Natural killer cell treated with Interleukin-12 subunit alpha and Interleukin-12 subunit beta and Interleukin-15 and Interleukin-18, amount 100 ng/mL, for 72 hours (primary cell): ENCODE data around the gene PCED1B. TPM values are rescaled to one million over a fixed set of nuclear protein-coding genes. Genes with fewer than 3 reads are reported as not detected.

Experiments
- ATAC-seq, 2 donors: fragments of 150-1000 bp; cut with Tn5 transposase in 1 of 2; sonication (Bioruptor Pico), chemical (Tn5 transposase) in 1 of 2; 2 replicates each; pipeline ENCODE4 v1.10.0; 2021
- DNase-seq: peaks from one replicate; pipeline ENCODE4 v3.0.0; 2022; ENCODE audit warnings: low spot score
- H3K27ac Mint-ChIP-seq, 2 donors: 1 replicate in 1 of 2; 2 replicates in 1 of 2; pipeline ENCODE4 v1.8.0; 2022; ENCODE audit warnings: mixed read lengths in 2 of 2, mild to moderate bottlenecking in 1 of 2, moderate library complexity in 1 of 2
- H3K27me3 Mint-ChIP-seq, 2 donors: 1 replicate in 1 of 2; 2 replicates in 1 of 2; pipeline ENCODE4 v1.8.0; 2022; ENCODE audit warnings: mixed read lengths in 2 of 2
- H3K36me3 Mint-ChIP-seq: one replicate; pipeline ENCODE4 v1.8.0; 2022; ENCODE audit warnings: mixed read lengths
- H3K4me1 Mint-ChIP-seq, 2 donors: 1 replicate in 1 of 2; 2 replicates in 1 of 2; pipeline ENCODE4 v1.8.0; 2022; ENCODE audit warnings: low read depth in 2 of 2, mixed read lengths in 2 of 2, mild to moderate bottlenecking in 1 of 2
- H3K4me3 Mint-ChIP-seq: one replicate; pipeline ENCODE4 v1.8.0; 2022; ENCODE audit warnings: mixed read lengths
- H3K9me3 Mint-ChIP-seq: 2 replicates; pipeline ENCODE4 v1.8.0; 2022; ENCODE audit warnings: mixed read lengths
- total RNA-seq, 2 donors: library from RNA; stranded (reverse); gene quantifications; one replicate each; pipeline ENCODE4 v1.2.3, GENCODE V29; 2022

Gene PCED1B
- total RNA-seq, 2 donors from 2014 or later, result 39.5 to 41.2 TPM

DNA sequence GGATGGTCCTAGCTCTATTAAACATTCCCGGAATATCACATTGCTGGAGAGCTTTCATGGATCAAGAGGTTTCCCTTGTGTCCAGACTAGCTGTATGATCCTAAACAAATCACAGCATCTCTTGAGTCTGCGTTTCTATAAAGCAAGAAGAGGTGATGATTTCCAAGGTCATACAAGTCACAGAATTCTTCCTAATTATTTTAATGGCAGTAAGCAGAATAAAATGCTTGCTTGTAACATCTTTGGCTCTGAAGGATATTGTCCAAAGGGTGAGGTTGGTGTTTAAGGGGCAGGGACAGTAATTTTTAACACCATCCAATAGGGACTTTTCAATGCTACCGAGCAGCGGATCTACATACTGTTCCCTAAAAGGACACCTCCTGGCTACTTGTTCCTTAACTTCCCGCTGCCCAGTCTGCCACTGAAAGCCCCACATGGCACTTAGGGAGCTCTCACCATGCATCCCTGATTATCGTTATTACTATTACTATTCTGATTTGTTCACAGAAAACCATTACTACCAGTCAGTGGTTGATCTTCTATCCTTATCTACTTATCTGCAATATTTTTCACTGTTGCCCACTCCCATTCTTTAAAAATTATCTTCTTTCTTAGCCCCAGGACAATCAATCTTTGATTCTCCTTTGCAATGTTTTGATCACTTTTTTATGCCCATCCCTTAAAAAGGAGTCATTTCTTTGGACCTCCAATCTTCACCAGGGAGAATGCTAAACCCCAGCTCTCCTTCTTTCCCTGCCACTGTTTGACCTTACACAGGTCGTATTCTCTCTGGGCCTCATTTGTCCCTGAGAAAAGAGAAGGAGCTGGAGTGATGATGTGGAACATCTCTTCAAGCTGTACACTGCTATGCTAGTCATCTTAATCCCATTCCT, 4.0 kb upstream of the PCED1B start:
- Mint-ChIP-seq H3K4me1 (peaks cover 17 to 18% of the 10 kb centered on the region in 2 donors), H3K9me3 (no peaks in the 10 kb centered on the region), H3K4me3 (no peak overlapping the region), H3K27ac (no peak overlapping the region), H3K36me3 (no peaks in the 10 kb centered on the region), H3K27me3 (no peaks in the 10 kb centered on the region)
- ATAC-seq (no peak), DNase-seq (no peak)

DNA sequence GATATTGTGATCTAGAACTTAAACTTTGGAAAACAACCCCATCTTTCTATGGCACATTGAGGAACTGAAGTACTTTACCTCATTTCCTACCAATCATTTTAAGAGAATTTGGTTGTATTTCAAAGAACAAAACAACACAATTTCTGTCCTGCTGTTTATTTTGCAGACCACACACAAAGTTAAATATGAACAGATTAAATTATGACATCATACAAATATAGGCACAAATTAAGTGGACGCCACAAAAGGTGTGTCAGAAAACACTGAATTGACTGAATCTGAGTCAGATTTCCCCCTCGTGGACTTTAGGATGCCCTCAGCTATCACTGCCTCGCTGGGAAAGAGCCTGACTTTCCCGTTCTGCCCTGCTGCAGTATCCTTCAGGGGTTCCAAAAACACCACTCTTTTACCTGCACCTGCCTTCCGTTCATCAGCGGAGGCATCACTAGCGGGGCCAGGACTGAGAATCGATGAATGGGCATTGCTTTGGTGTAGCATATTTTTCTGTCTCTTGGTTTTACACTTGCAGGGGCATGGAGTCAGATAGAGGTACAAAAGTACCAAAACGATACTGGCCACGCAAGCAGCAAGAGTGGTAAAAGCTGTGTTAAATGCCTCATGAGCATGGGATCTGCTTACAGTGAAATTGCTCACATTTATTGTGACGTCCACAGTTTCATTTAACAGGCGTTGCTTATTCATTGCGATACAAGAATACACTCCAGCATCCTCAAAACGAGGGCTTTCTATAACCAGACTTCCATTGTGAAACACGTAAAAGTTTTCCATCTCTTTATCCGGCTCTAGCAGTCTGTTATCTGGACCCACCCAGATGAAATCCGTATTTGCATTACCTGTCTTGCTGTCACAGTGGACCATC, 2.0 kb upstream of the PCED1B start:
- no peak for ATAC-seq
- peak overlapping the region; percentile 99 for H3K4me3 Mint-ChIP-seq
- no peaks in the 10 kb centered on the region for H3K27me3 Mint-ChIP-seq
- peaks cover 27 to 37% of the 10 kb centered on the region in 2 donors for H3K4me1 Mint-ChIP-seq
- no peak overlapping the region for H3K27ac Mint-ChIP-seq
- no peaks in the 10 kb centered on the region for H3K36me3 Mint-ChIP-seq
- DNase-seq, result no peak
- H3K9me3 Mint-ChIP-seq, result no peaks in the 10 kb centered on the region

DNA sequence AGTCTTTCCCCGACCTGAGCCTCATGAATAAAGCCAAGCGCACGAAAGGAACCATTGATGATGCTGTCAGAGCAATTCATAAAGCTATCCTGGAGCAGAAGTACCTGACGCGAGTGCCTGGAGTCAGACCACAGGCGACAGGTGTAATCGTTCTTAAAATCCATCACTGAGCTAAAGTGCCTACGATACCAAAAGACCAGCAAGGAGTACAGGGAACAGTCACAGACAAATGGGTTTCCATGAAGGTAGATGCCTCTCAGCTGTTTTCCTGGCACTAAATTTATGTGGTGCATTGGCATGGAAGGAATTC, 1.4 kb upstream of the PCED1B start:
- Mint-ChIP-seq H3K27me3 (no peaks in the 10 kb centered on the region), H3K36me3 (no peaks in the 10 kb centered on the region), H3K9me3 (no peaks in the 10 kb centered on the region), H3K27ac (no peak overlapping the region), H3K4me3 (peak overlapping the region; percentile 99), H3K4me1 (peaks cover 32 to 43% of the 10 kb centered on the region in 2 donors)
- DNase-seq (no peak), ATAC-seq (no peak)

DNA sequence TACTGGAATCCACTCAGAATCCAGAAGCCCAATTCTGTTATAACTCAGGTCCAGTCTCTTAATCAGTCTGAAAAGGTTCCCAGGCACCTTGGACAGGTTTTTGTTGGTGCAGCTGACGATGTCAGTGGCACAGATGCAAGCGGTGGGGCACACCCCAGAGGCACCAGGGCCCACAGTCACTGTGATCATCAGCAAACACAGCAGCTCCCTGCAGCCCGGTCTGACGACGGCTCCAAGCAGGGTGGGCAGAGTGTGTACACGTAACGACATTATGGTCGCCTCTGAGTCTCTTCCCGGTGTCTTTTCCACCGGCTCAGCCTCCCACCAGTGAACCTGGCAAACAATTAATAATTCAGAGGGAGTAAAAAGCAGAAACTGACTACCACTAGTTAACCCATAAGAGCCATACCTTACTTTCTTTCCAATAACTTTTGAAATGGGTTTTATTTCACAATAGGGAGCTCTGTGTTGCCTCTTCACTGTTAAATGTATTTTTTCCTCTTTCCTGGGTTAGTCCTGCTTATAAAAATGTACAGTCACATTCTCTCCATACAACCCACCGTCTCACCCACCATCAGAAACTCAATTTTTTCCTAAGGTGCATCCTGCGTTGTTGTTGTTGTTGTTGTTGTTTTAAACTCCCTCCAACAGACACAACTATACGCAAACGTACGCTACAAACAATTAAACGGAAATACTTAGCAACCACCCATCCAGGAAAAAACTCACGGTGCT, 521 bp upstream of the PCED1B start:
- Mint-ChIP-seq H3K4me1 (peaks cover 40 to 51% of the 10 kb centered on the region in 2 donors), H3K9me3 (no peaks in the 10 kb centered on the region), H3K4me3 (peak overlapping the region; percentile 99), H3K27me3 (no peaks in the 10 kb centered on the region), H3K27ac (peak overlapping the region; percentile 86), H3K36me3 (no peaks in the 10 kb centered on the region)
- ATAC-seq (peak in 1 of 2 donors; percentile 56), DNase-seq (no peak)

DNA sequence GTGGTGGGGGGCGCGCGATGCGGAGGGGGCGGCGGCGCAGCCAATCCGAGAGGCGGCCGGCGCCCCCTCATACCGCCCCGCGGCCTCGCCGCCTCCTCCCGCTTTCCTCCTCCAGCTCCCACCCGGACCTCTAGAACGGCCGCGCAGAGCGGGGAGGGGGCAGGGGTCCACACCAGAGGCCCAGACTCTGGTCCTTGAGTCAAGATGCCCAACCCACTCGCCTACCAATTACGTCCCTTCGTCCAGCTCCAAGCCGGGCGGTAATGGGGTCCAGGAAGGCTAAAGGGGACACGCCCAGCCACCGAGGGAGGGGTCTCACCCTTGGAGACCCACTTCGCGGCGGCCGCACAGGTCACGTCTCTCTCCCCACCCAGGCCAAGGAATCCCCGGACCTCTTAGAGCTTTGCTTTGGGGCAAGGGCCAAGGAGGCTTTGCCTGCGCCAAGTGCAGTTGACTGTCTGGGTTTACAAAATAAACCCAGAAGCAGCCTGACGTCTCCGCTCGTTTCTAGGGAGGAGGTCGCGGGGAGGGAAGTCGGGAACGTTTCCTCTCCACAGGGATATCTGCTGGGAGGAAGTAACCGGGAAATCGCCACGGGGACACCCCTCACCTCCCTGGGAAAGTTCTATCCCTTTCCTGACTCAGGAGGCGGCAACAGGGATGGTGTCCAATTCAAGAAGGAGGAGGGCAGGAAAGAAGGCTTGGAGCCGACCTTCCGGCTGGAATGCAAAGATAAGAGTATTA, 732 bp downstream of the PCED1B start:
- Mint-ChIP-seq H3K9me3 (no peaks in the 10 kb centered on the region), H3K4me1 (peaks cover 51 to 64% of the 10 kb centered on the region in 2 donors)

DNA sequence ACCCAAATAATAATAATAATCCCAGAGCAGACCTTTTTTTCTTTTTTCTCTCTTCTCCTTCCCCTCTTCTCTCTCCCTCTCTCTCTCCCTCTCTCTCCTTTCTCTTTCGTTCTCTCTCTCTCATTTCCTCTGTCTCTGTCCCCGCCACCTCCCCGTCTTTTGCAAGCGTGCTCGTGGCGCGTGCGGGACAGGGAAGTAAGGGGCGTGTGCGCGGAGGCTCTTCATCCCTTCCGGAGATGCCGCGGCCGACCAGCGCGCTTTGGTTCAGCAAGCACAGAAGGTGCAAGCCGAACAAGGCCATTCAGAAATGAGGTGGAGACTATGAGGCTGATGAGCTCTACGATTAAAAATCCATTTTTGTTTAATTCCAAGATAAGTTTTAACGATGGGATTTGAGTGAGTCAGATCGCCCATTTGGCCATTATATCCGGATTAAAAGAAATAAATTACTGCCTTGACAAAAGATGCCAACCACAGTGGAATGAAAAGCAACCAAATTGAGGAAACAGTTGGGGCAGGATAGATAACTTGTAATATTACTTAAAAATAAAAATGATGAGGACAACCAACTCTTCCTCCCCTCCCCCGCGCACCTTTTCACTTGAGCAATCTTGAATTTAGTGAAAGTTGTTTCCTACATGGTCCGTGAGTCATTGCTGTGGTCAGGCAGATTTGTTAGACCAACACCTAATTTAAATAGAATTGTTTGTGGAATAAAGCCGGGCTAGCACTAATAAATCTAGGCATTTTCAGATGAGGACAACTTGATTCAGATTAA, 1.5 kb downstream of the PCED1B start:
- peak; percentile 86 for DNase-seq
- peak overlapping the region; percentile 97 for H3K4me3 Mint-ChIP-seq
- ATAC-seq, result peak; percentile 76 to 86
- no peaks in the 10 kb centered on the region for H3K36me3 Mint-ChIP-seq
- H3K4me1 Mint-ChIP-seq, result peaks cover 55 to 71% of the 10 kb centered on the region in 2 donors
- no peaks in the 10 kb centered on the region for H3K27me3 Mint-ChIP-seq
- H3K9me3 Mint-ChIP-seq, result no peaks in the 10 kb centered on the region
- peak overlapping the region; percentile 86 to 91 for H3K27ac Mint-ChIP-seq

More for the DNA sequence above, 732 bp downstream of the PCED1B start:
- H3K36me3 Mint-ChIP-seq, result no peaks in the 10 kb centered on the region
- no peaks in the 10 kb centered on the region for H3K27me3 Mint-ChIP-seq
- peak; percentile 49 to 59 for ATAC-seq
- DNase-seq, result no peak
- peak overlapping the region; percentile 97 for H3K4me3 Mint-ChIP-seq
- peak overlapping the region; percentile 86 to 91 for H3K27ac Mint-ChIP-seq

DNA sequence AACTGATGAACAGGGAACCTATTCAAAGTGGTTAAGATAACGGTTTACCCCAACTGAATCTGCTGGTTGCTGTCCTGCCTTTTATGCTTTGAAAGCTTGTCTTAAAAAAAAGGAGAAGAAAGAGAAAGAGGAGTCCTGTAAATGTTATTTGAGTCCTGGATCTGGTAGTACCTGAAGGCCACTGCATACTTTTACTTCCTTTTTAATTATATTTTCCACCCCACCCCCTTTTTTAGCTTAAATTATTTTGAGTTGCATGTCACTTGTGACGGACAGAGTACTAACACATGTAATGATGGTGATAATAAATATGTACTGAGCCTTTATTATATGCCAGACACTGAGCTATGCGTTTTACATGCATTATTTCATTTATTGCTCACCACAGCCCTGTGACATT, 2.9 kb downstream of the PCED1B start:
- H3K4me1 Mint-ChIP-seq, result peaks cover 54 to 66% of the 10 kb centered on the region in 2 donors
- ATAC-seq (no peak), DNase-seq (no peak)
- no peaks in the 10 kb centered on the region for H3K27me3 Mint-ChIP-seq
- no peaks in the 10 kb centered on the region for H3K9me3 Mint-ChIP-seq
- H3K27ac Mint-ChIP-seq, result peak overlapping the region in 1 of 2 donors; percentile 91
- H3K4me3 Mint-ChIP-seq, result no peak overlapping the region
- H3K36me3 Mint-ChIP-seq, result no peaks in the 10 kb centered on the region

DNA sequence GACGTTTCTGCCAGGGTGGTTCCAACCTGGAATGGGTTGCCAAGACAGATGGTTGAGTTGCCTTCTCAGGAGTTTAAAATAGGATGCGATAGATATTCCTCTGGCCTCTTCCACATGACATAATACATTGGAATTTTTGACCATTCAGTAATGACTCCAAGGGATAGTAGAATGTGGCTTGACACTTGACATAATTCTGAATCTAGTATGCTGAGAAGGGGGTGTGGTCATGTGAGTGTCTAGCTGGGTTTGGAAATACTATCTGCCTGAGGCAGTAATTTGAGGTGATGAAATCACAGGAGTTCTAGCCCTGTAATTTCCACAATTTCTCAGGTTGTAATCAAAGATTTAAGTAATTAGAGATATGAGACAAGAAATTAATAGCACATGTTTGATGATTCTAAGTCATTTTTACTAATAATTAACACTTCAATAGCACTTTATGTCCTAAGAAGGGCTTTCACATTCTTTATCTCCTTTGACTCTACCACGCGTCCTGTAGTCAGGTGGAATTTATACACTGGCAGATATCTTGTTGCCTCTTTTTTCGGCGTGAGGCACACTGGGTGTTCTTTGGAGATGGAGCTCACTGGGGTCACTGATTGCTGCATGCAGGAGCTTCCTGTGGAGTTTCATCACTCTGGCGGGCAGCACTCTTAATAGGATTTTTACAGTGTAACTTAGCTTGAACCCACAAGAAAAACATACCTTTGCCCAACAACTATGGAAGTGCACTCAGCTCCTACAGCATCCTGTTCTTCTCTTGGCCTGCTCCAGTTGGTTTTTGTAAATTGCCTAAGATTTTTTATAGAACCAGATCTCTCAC, 3.6 kb downstream of the PCED1B start:
- Mint-ChIP-seq H3K4me3 (peak overlapping the region; percentile 59), H3K27me3 (no peaks in the 10 kb centered on the region), H3K4me1 (peaks cover 54 to 66% of the 10 kb centered on the region in 2 donors), H3K27ac (peak overlapping the region; percentile 73 to 91), H3K9me3 (no peaks in the 10 kb centered on the region), H3K36me3 (no peaks in the 10 kb centered on the region)
- no peak for DNase-seq
- no peak for ATAC-seq

DNA sequence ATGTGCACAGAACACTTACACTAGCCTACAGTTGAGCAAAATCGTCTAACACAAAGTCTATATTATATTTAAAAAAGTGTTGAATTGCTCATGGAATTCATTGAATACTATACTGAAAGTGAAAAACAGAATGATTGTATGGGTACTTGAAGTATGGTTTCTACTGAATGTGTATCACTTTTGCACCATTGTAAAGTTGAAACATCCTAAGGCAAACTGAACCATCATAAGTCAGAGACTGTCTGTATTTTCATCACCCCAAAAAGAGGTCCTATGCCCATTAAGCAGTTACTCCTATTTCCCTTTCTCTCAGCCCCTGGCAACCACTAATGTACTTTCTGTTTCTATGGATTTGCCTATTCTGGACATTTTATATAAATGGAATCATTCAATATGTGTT, 4.8 kb downstream of the PCED1B start:
- peak overlapping the region; percentile 59 for H3K4me3 Mint-ChIP-seq
- peaks cover 50 to 60% of the 10 kb centered on the region in 2 donors for H3K4me1 Mint-ChIP-seq
- H3K27me3 Mint-ChIP-seq, result no peaks in the 10 kb centered on the region
- no peak for ATAC-seq
- H3K36me3 Mint-ChIP-seq, result no peaks in the 10 kb centered on the region
- no peaks in the 10 kb centered on the region for H3K9me3 Mint-ChIP-seq
- DNase-seq, result no peak
- H3K27ac Mint-ChIP-seq, result peak overlapping the region; percentile 73 to 84

DNA sequence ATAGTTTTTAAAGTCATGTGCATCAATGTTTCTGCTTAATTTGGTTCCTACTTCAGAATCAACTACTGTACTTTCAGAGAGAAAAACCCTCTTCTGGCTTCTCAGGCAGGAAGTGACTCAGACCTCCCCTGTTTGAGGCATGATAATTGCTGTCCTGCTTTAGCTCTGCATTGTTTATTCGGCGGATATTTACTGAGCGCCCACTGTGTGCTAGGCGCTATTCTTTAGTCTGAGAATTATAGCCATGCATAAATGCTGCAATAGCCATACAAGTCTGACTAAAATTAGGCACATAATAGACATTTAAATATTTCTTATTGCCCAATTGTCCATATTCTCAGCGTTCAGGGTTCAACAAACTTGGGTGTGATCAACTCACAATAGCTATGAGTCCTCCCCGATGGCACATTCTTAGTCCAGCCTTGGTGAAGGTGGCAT, 6.4 kb downstream of the PCED1B start:
- peak; percentile 65 for DNase-seq
- no peaks in the 10 kb centered on the region for H3K36me3 Mint-ChIP-seq
- H3K27ac Mint-ChIP-seq, result peak overlapping the region; percentile 73 to 84
- H3K27me3 Mint-ChIP-seq, result no peaks in the 10 kb centered on the region
- no peaks in the 10 kb centered on the region for H3K9me3 Mint-ChIP-seq
- H3K4me3 Mint-ChIP-seq, result peak overlapping the region; percentile 59
- H3K4me1 Mint-ChIP-seq, result peaks cover 40 to 50% of the 10 kb centered on the region in 2 donors
- ATAC-seq, result peak; percentile 84 to 91

DNA sequence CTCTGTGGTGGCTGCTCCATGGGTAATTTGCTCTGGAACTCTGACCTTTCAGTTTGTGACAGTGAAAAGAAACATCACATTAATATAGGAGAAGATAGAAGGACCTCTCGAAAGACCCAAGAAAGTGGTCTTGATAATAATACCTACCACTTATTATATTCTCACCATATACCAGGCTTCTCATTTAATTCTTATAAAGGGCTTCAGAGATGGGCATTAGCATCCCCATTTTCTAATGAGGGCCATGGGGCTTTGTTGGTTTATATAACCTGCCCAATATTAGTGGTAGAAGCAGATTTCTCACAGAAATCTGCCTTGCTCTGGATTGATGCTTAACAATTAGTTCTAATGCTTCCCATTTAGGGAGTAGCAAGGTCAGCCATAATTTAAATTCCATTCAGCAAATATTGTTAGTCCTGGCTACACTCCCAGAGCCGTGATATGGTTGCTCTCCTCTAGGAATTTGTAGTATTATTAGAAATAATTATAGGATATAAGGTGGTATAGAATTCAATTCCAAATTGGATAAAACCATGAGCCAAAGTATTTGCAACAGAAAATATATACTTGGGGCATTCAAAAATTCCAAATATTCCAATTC, 7.8 kb downstream of the PCED1B start:
- Mint-ChIP-seq H3K9me3 (no peaks in the 10 kb centered on the region), H3K4me1 (peaks cover 33 to 39% of the 10 kb centered on the region in 2 donors), H3K27ac (no peak overlapping the region), H3K4me3 (no peak overlapping the region), H3K36me3 (no peaks in the 10 kb centered on the region), H3K27me3 (no peaks in the 10 kb centered on the region)
- ATAC-seq, result no peak
- no peak for DNase-seq
